Renal cortical epithelial cell (primary cell): Measurements from ENCODE around the gene PHLDB3. TPM values are rescaled to one million over a fixed set of nuclear protein-coding genes. Genes with fewer than 3 reads are reported as not detected.
A peak's percentile ranks its signal among the peaks of the same experiment; 100 is the strongest.
"Not testable (repeated sequence)": the region's sequence is repeated elsewhere in the genome, so short reads cannot be mapped to it uniquely, and the experiment has no call there.

ENCODE experiments used
- DNase-seq: peaks from one replicate; pipeline ENCODE4 v3.0.0-alpha.2; 2011; ENCODE audit warnings: low read depth
- total RNA-seq: library from RNA; depleted of rRNA; stranded (reverse); fragments of >200 nt; gene quantifications from 2 replicates; pipeline ENCODE4 v1.2.3, GENCODE V29; 2014

Gene PHLDB3
- total RNA-seq, 1 donor from 2014 or later = 12.3 TPM

DNA sequence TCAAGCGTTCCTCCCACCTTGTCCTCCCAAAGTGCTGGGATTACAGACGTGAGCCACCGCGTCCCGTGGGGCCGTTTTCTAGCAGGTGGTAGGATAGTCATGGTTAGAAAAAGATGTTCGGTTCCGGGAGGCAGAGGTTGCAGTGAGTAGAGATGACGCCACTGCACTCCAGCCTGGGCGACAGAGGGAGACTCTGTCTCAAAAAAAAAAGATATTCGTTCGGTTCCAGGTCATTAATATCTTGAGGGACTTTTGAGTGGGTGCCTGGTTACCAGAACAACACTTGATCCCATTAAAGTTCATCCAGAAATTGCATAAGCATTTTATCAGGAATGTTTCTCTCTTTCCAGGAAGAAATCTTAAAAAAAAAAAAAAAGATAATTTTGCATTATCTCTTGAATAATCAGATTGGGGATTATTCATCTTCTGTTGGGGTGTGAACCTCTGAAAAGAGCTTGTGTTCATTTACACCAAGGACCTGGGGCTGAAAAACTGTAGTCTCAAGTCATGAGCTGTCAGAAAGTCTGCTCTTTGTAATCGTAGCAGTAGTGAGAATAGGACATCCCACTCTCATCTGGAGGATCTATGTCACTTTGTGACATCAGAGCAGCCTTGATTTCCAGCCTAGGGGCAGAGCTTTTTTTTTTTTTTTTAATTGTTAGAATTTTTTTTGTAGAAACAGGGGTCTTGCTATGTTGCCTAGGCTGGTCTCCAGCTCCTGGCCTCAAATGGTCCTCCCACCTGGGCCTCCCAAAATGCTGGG is 23.5 kb upstream of the PHLDB3 start:
- peak; percentile 89 for DNase-seq

DNA sequence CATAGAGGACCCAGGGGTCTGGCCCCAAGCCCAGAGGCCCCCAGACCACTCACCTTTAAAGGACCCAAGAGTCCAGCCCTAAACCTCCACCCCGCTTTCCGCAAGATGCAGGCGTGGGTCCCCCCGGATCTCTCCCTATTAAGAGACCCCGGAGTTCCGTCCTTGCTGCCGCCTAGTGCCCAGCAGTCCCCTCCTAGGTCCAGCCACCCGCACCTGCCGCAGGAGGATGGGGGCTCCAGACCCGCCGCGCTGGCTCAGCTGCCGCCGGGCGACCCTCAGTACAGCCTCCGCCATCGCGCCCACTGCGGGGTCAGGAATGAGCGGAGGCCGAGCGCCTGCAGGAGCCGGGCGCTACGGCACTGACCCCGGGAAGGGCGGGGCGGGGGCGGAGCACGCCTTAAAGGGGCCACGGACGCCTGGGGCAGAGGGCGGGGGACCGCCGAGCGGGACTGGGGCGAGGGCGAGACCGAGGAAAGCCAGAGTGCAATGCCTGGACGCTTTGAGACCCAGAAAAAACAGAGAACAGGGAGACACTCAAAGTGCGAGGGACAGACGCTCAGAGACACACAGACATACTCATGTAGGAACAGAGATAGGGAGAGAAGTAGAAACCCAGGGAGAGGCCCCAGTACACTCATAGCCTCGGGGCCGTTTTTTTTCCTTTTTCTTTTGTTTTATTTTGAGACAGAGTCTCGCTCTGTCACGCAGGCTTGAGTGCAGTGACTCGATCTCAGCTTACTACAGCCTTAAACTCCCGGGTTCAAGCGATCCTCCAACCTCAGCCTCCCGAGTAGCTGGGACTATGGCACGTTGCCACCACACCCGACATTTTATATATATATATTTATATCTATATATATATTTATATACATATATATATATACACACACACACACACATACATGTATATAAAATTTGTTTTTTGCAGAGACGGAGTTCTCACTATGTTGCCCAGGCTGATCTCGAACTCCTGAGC is 22.6 kb upstream of the PHLDB3 start, which contains the start of gene ETHE1:
ETHE1 (minus strand) TSS at position 318 of the 976 bp plus-strand sequence; CDS start at position 294, 24 bp downstream.
- DNase-seq = peak; percentile 43

DNA sequence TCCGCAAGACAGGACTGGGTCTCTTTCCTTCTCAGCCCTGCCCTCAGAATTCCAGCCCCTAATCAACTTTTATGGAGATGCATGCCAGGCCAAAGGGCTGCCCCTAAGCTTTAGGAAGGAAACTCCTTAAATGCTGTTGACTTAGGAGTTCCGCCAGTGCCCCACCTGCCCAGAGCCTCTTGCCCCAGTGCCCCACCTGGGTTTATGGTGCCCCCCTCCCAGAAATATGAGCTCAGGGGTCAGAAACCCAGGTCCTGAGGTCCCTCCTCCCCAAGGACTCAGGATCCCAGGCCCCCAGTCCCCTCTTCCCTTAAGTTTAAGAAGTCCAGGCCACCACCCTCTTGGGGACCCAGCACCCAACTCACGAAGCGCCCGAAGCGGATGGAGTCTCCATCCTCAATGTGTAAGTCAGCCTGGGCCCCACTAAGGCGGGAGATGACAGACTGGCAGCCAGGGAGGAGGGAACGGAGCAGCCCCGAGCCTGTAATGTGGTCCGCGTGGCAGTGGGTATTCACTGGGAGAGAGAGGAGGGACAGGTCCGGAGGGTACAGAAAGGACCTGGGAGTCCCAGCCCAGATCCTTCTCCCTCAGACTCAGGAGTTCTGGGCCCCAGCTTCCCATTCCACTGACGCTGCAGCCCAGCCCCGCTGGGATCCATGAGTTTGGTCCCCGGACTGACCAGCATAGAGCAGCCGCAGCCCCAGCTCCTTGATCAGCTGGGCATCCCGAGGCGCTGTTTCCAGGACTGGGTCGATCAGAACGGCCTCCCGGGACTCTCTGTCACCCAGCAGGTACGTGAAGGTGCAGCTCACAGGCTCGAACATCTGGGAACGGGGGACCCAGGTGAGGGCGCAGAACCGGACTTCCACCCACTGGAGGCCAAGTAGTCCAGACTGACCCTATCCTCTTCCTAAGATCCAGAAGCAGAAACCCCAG is 21.6 kb upstream of the PHLDB3 start:
- DNase-seq = no peak

DNA sequence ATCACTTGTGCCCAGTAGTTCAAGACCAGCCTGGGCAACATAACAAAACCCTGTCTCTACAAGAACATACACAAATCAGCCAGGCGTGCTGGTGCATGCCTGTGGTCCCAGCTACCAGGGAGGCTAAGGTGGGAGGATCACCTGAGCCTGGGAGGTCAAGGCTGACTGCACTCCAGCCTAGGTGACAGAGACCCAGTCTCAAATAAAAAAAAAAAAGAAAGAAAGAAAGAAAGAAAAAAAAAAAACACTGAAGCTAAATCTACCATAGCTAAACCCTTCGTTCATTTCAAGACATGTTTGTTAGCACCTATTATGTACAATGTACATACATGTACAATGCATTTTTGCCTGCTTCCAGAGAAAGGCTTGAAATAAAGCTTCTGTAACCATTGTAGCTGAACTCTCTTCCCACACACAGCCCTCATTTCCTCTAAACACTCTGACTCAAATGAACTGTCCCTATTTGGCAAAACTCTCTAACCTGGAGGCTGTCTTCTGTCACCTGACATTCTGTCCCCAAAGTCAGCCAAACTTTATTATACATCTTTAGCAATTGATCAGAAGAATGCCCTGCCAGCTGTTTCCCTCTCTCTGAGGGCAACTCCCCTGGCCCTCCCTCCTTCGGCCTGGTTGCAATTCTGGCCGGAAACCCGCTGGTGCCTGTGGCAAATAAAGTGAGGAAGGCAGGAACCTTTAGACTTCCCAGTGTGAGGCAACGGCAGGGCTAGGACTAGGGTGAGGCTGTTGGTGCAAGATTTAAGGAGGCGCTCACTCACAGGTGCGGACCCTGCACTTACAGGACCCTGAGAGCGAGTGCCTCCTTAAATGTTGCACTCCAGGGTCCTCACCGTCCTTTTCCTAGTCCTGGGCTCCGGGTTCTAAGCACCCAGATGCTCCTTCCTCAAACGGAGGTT is 20.6 kb upstream of the PHLDB3 start:
- peak; percentile 83 for DNase-seq

DNA sequence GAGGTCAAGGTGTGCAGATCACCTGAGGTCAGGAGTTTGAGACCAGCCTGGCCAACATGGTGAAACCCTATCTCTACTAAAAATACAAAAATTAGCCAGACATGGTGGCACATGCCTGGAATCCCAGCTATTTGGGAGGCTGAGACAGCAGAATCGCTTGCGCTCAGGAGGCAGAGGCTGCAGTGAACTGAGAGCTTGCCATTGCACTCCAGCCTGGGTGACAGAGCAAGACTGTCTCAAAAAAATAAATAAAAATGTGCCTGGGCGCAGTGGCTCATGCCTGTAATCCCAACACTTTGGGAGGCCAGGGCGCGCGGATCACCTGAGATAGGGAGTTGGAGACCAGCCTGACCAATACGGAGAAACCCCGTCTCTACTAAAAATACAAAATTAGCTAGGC is 19.1 kb upstream of the PHLDB3 start:
- DNase-seq = not testable (repeated sequence)

DNA sequence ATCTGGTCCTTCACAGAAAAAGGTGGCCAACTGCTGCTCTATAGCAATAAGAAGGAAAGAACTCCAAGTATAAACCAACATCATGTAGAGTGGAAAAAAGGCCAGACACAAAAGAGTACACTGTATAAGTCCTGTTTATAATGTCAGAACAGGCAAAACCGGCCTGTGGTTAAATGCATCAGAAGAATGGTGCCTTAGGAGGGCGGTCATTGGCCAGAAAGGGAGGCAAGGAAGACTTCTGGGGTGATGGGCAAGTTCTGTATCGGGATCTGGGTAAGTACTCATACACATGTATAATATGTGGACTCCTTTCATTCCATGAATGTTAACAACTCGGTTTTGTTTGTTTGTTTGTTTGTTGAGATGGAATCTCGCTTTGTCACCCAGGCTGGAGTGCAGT is 18.4 kb upstream of the PHLDB3 start:
- no peak for DNase-seq

DNA sequence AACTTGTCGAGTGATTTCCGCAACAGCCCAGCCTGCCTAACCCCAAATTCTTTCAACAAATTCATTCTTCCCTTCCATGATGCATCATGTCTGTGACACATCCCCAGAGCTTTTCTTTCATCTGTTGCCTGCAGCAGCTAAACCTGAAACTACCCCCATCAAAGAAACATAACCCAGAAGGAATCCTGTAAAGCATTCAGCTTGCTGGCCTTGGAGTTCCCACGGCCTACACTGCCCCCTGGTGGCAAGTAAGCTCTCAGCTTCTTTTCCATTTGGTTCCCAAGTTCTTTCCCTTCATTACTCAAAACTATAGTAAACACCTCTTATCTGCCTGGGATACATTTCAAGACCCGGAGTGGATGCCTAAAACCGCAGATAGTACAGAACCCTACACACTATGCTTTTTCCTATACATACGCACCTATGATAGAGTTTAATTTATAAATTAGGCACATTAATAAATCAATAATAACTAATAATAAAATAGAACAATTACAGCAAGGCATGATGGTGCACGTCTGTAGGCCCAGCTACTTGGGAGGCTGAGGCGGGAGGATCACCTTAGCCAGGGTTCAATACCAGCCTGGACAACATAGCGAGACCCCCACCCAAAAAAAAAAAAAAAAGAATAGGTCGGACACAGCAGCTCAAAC is 15.0 kb upstream of the PHLDB3 start:
- DNase-seq = peak; percentile 86

DNA sequence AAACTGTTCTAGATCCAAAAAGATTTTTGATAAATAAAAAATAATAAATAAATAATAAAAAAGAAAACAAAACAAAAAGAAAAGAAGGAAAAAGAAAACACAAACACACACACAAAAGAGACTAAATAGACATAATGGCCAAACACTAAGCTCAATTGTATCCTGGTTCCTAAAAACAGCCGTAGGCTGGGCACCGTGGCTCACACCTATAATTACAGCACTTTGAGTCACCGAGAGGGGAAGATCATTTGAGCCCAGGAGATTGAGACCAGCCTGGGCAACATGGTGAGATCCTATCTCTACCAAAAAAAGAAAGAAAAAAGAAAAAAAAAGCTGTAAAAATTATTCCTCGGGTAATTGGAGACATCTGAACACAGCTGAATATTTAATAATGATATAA is 13.5 kb upstream of the PHLDB3 start:
- DNase-seq = no peak

DNA sequence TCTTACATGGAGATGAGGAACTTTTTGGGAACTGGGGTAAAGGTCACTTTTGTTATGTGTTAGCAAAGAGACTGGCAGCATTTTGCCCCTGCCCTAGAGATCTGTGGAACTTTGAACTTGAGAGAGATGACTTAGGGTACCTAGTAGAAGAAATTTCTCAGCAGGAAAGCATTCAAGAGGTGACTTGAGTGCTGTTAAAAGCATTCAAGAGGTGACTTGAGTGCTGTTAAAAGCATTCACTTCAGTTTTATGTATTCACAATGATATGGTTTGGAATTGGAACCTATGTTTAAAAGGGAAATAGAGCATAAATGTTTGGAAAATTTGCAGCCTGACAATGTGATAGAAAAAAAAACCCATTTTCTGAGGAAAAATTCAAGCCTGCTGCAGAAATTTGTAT is 7.9 kb upstream of the PHLDB3 start:
- DNase-seq = not testable (repeated sequence)

DNA sequence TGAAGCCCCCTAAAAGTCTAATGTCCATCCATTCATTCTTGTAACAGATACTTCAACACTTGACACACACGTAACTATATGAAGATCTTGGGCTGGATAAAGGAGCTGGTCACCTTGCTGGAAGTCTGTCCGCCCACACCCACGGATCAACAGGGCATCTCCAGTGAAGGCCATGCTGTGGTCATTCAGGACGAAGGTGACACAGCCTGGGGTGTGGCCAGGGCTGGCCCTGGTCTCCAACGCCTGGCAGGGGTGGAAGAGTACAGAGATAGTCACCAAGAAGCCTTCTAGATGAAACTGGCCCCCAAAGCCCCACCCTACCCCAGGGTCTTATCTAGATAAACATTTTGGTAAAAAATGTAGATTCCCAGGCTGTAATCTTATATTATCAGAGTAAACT is 6.8 kb upstream of the PHLDB3 start:
- no peak for DNase-seq

DNA sequence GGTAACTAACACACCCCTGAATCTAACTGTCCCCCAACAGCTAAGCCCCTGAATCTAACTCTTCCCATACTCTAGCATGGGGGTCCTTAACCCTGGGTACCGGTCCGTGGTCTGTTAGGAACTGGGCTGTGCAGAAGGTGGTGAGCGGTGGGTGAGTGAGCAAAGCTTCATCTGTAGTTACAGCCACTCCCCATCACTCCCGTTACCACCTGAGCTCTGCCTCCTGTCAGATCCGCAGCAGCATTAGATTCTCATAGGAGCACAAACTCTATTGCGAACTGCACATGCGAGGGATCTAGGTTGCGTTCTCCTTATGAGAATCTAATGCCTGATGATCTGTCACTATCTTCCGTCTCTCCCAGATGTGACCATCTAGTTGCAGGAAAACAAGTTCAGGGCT is 6.2 kb upstream of the PHLDB3 start:
- no peak for DNase-seq

DNA sequence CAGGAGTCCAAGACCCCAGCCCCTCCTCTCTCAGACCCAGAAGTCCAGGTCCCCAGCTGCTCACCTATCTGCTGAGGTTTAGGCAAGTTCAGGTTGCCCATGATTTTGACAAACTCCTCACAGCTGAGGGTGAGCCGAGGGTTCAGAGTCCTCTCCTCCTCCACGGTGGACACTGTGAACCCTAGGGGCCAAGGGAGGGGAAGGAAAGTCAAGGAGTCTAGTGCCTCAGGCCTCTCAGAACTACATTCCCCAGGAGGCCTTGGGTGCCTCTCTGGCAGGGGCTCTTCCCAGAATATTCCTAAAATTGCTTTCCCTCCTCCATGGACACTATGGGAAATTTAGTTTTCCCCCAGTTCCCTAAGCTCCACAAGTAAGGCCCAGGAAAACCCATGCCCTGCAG is 3.3 kb upstream of the PHLDB3 start:
- no peak for DNase-seq

DNA sequence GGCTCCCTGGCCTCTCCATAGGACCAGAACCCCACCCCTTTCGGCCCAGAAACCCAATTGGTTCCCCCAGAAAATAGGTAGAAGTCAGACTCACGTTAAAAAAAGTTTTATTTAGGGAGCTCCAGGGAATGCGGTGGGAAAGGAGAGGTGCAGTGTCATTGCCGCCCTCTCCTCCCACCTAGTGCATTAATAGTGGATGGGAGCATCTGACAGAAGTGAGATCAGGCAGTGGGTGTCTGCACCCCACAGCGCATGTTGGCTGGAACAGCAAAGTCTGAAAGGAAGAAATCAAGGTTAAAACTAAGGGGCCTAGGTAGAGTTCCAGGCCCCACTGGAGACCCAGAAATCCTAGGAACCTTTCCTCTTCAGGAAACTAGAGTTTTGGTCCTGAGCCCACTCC is 2.1 kb upstream of the PHLDB3 start:
- DNase-seq = no peak

DNA sequence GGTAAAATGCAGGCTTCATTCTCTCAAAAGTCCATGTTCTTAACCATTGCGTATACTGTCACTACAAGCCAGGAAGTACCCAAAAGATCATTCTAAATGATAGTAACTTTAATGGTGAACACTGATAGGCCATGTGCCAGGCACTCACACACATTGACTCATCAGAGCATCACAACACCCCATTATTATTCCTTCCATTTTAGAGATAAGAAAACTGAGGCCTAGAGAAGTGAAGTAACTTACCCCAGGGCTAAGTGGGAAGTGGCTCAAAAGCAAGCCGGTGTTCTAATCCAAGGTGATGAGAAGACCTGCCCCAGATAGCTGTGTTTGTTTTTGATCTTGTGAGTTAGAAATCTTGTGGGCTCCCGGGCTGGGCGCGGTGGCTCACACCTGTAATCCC is 1.4 kb upstream of the PHLDB3 start:
- DNase-seq = no peak

DNA sequence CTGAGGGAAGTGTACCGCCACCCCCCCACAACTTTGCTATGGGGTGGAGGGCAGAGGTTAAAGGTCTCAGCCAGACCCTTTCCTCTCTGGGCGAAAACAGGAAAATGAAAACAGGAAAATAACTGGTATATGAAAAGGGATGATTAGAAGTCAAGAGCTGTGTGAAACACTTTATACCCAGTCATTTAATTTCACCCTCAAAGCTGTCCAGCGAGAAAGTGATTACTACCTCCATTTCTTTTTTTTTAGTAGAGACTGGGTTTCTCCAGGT is 575 bp upstream of the PHLDB3 start:
- DNase-seq = no peak

DNA sequence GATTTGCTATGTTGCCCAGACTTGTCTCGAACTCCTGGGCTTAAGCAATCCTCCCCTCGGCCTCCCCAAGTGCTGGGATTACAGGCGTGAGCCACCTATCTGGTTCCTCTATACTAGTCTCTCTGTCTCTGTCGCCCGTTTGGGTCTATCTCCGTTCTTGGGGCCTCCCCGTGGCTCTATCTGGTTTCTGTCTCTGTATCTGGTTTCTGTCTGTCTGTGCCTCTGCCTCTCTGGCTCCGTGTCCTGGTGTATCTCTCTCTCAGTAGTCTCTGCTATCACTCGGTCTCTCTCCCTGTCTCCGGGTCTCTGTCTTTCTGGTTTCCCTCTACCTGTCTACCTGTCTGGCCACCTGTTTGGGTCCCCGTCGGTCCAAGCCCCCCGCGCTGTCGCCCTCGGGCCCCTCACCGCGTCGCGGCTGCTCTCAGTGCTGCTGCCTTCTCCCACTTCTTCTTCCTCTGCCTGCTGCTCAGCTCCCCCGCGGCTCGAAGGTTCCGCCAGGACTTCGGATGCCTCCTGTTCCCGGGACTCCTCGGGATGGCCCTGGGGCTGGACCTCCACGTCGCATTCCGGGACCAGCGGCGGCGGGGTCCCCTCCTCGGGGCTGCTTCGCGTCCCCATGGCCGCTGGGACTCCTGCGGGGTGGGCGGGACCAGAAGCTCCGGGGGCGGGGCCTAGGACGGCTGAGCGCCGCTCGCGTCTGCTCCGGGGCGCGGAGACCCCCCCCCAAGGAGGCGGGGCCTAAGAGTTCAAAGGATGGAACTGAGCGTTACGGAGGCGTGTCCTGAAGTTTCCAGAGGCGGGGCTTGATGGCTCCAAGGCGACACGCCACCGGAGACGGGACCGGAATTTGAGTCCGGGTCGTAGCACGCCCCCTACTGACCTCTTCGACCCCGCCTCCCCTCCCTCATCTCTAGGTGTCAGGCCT is 783 bp downstream of the PHLDB3 start:
- peak; percentile 80 for DNase-seq

DNA sequence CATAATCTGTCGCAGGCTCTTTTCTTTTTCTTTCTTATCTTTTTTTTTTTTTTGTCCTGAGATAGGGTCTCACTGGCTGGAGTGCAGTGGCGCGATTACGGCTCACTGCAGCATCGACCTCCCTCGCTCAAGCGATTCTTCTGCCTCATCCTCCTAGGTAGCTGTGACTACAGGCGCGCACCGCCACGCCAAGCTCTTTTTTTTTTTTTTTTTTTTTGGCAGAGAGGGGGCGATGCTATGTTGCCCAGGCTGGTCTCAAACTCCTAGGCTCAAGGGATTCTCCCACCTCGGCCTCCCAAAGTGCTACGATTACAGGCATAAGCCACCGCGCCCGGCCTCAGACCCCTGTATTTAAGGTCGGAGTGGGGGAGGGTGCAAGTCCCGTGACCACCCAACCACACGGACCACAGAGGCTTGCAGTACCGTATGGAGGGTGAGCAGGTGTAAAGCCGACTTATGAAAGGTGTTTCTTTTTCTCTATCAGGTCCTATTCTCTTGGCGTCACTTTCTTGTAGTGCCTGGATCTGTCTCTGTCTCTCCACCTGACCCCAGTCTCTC is 2.0 kb downstream of the PHLDB3 start:
- DNase-seq = no peak

DNA sequence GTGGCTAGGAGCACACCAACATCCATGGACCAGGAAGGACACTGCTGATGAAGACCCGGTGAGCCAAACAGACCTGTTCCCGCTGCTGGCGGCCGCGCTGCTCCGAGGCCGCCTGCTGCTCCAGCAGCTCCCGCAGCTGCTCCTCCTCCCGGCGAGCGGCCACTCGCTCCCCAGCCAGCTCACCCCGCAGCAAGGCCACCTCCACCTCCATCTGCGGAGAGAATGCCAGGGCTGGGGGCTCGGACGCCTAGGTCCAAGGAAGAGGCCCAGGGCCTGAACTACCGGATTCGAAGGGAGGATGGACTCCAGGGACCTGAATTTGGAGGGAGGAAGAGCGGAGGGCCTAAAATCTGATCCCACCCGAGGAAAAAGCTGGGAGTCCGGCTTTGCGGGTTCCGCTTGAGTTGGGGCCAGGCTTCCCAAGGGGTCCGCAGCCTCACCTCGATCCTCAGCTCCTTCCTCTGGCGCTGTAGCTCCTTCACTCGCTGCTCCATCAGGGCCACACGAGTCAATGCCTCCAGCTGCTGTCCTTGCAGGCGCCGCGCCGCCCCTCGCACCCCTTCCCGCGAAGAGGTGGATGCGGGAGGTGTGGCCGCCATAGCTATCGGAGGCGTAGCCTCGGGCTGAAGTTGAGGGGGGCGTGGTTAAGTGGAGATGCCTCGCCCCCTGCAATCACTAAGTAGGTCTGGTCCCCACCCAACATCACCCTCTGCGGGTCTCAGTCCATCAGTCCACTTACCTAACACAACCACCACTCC is 2.7 kb downstream of the PHLDB3 start:
- no peak for DNase-seq
